Lower leg skin (tissue), 4 donors: Measurements from ENCODE around the gene CD180. TPM values are rescaled to one million over a fixed set of nuclear protein-coding genes. Genes with fewer than 3 reads are reported as not detected.

Source experiments
- DNase-seq, 2 donors: peaks; one replicate each; pipeline ENCODE4 v3.0.0-alpha.2; 2019; ENCODE audit warnings: low spot score in 2 of 2
- H3K4me3 ChIP-seq: fragments of 200-600 bp; sonication (generic); 2 replicates; pipeline ENCODE4 v1.5.1; 2017; ENCODE audit warnings: mild to moderate bottlenecking, low read depth; ENCODE audit not compliant: poor library complexity, severe bottlenecking
- POLR2A ChIP-seq, 2 donors: fragments of 450-650 bp; IDR thresholded peaks; one replicate each; pipeline ENCODE4 v1.6.1; 2016 to 2017; ENCODE audit warnings: antibody characterized with exemption in 2 of 2, mild to moderate bottlenecking in 1 of 2, moderate library complexity in 1 of 2
- WGBS, 2 donors: methylation state at CpG; one replicate each; pipeline ENCODE4 v1.1.5; 2018; 5-methylcytosine and 5-hydroxymethylcytosine counted together
- intact Hi-C: fragments of 100-400 bp; cut with DNase I; formaldehyde crosslinking; loops from one replicate; pipeline ENCODE4 v1.15.0; 2023; ENCODE audit warnings: low total_unique reads
- total RNA-seq, 4 donors: library from RNA; depleted of rRNA; stranded (reverse); fragments of >200 nt; gene quantifications; one replicate each; pipeline ENCODE4 v1.1.0, GENCODE V29; 2016
- TF ChIP-seq, protein P1 (sequence below), 3 donors: fragments of 450-650 bp; IDR thresholded peaks; one replicate each; pipeline ENCODE4 v1.5.1; 2016; ENCODE audit warnings: antibody characterized with exemption in 3 of 3, mild to moderate bottlenecking in 3 of 3, moderate library complexity in 2 of 3

The CD180 gene
- total RNA-seq, 4 donors from 2014 or later, result 0.08 to 0.42 (median 0.27) TPM

DNA sequence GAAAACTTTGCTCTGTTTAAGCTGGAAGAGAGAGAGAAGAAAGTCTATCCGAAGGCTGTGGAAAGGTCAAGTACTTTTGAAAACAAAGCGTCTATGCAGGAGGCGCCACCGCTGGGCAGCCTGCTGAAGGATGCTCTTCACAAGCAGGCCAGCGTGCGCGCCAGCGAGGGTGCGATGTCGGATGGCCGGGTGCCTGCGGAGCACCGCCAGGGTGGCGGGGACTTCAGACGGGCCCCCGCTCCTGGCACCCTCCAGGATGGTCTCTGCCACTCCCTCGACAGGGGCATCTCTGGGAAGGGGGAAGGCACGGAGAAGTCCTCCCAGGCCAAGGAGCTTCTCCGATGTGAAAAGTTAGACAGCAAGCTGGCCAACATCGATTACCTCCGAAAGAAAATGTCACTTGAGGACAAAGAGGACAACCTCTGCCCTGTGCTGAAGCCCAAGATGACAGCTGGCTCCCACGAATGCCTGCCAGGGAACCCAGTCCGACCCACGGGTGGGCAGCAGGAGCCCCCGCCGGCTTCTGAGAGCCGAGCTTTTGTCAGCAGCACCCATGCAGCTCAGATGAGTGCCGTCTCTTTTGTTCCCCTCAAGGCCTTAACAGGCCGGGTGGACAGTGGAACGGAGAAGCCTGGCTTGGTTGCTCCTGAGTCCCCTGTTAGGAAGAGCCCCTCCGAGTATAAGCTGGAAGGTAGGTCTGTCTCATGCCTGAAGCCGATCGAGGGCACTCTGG lies 32.6 kb downstream of the CD180 start:
- 95% methylated on average over 30 to 32 of the region's 33 CpGs for WGBS, 2 donors
- TF ChIP-seq, protein P1, sequence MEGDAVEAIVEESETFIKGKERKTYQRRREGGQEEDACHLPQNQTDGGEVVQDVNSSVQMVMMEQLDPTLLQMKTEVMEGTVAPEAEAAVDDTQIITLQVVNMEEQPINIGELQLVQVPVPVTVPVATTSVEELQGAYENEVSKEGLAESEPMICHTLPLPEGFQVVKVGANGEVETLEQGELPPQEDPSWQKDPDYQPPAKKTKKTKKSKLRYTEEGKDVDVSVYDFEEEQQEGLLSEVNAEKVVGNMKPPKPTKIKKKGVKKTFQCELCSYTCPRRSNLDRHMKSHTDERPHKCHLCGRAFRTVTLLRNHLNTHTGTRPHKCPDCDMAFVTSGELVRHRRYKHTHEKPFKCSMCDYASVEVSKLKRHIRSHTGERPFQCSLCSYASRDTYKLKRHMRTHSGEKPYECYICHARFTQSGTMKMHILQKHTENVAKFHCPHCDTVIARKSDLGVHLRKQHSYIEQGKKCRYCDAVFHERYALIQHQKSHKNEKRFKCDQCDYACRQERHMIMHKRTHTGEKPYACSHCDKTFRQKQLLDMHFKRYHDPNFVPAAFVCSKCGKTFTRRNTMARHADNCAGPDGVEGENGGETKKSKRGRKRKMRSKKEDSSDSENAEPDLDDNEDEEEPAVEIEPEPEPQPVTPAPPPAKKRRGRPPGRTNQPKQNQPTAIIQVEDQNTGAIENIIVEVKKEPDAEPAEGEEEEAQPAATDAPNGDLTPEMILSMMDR (IDR thresholded peaks at IDR 0.05), result no peak
- TF ChIP-seq POLR2A (IDR thresholded peaks at IDR 0.05), result no peak
- DNase-seq, result no peak
- intact Hi-C loops, result no loop called here
- H3K4me3 ChIP-seq, result no peak overlapping the region

DNA sequence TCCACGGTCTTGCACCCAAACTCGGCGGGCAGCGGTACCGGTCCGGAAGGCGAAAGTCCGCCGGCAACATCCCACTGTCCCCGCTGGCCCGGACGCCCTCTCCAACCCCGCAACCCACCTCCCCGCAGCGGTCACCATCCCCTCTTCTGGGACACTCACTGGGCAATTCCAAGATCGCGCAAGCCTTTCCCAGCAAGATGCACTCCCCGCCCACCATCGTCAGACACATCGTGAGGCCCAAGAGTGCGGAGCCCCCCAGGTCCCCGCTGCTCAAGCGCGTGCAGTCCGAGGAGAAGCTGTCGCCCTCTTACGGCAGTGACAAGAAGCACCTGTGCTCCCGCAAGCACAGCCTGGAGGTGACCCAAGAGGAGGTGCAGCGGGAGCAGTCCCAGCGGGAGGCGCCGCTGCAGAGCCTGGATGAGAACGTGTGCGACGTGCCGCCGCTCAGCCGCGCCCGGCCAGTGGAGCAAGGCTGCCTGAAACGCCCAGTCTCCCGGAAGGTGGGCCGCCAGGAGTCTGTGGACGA lies 33.3 kb downstream of the CD180 start:
- TF ChIP-seq, protein P1 (IDR thresholded peaks at IDR 0.05), result no peak
- TF ChIP-seq POLR2A (IDR thresholded peaks at IDR 0.05), result no peak
- intact Hi-C loops, result no loop called here
- no peak for DNase-seq
- WGBS, 2 donors, result 98% methylated on average over 37 of the region's 44 CpGs
- H3K4me3 ChIP-seq, result no peak overlapping the region

- no peak for DNase-seq
- H3K4me3 ChIP-seq, result no peak overlapping the region
- intact Hi-C loops, result no loop called here
- TF ChIP-seq POLR2A (IDR thresholded peaks at IDR 0.05), result no peak
- TF ChIP-seq, protein P1 (IDR thresholded peaks at IDR 0.05), result no peak
- 90 to 93% methylated on average over 5 of the region's 5 CpGs for WGBS, 2 donors
Observed at GRCh38 chr5:67161767-67162166, 34.8 kb downstream of the CD180 start.

GRCh38 chr5:67160985-67161384 lies 35.6 kb downstream of the CD180 start:
- no peak for DNase-seq
- TF ChIP-seq, protein P1 (IDR thresholded peaks at IDR 0.05), result no peak
- TF ChIP-seq POLR2A (IDR thresholded peaks at IDR 0.05), result no peak
- intact Hi-C loops, result no loop called here
- no peak overlapping the region for H3K4me3 ChIP-seq
- WGBS, 2 donors, result 31 to 35% methylated on average over 3 of the region's 3 CpGs

DNA sequence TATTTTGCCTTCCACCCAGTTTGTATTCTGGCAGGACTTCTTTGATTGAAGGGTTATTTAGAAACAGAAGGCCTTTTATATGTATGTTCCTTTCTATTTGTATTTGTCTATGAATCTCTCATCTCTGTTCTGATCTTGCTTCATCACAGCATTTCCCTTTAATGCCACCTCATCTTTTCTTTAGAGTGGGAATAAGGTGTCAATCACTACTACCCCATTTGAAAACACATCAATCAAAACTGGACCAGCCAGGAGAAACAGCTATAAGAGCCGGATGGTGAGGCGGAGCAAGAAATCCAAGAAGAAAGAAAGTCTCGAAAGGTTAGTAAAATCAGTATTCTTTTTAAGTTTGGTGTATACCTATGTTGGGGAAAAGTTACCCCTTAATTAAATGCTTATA lies 36.3 kb downstream of the CD180 start:
- DNase-seq, result no peak
- intact Hi-C loops, result no loop called here

More for the DNA sequence above, 36.3 kb downstream of the CD180 start:
- no peak overlapping the region for H3K4me3 ChIP-seq
- 67 to 77% methylated on average over 3 of the region's 3 CpGs for WGBS, 2 donors
- no peak for TF ChIP-seq POLR2A (IDR thresholded peaks at IDR 0.05)
- TF ChIP-seq, protein P1 (IDR thresholded peaks at IDR 0.05), result no peak
